Transverse colon (tissue), 4 donors: ENCODE data around the gene SZT2. TPM values are rescaled to one million over a fixed set of nuclear protein-coding genes. Genes with fewer than 3 reads are reported as not detected.
A peak's percentile ranks its signal among the peaks of the same experiment; 100 is the strongest.

Experiments used
- DNase-seq: peaks from one replicate; pipeline ENCODE4 v3.0.0-alpha.2; 2019
- H3K27ac ChIP-seq, 4 donors: fragments of 200-600 bp; sonication (generic); 2 replicates each; pipeline ENCODE4 v1.5.1; 2016 to 2018; ENCODE audit warnings: inconsistent platforms in 4 of 4
- H3K27me3 ChIP-seq: fragments of 200-600 bp; sonication (generic); 2 replicates; pipeline ENCODE4 v1.5.1; 2017; ENCODE audit warnings: inconsistent platforms
- H3K36me3 ChIP-seq, 4 donors: fragments of 200-600 bp; sonication (generic); 2 replicates each; pipeline ENCODE4 v1.5.1; 2017 to 2019; ENCODE audit warnings: inconsistent platforms in 4 of 4
- H3K4me1 ChIP-seq, 4 donors: fragments of 200-600 bp; sonication (generic); 2 replicates each; pipeline ENCODE4 v1.5.1; 2017 to 2020; ENCODE audit warnings: inconsistent platforms in 4 of 4
- H3K4me3 ChIP-seq, 4 donors: fragments of 200-600 bp; sonication (generic); 1 replicate in 1 of 4; 2 replicates in 3 of 4; pipeline versions ENCODE4 v1.5.1 to v1.6.1; 2017 to 2019; ENCODE audit warnings: inconsistent platforms in 4 of 4
- H3K9me3 ChIP-seq, 2 donors: fragments of 200-600 bp; sonication (generic); 2 replicates each; pipeline ENCODE4 v1.5.1; 2017 to 2019; ENCODE audit warnings: inconsistent platforms in 2 of 2
- EP300 ChIP-seq: sonication (generic); formaldehyde crosslinking; IDR thresholded peaks from one replicate; pipeline ENCODE4 v1.6.1; 2017; ENCODE audit warnings: antibody characterized with exemption, low read depth
- POLR2A ChIP-seq: fragments of 450-650 bp; IDR thresholded peaks from one replicate; pipeline ENCODE4 v1.6.1; 2016; ENCODE audit warnings: antibody characterized with exemption, mild to moderate bottlenecking, moderate library complexity
- POLR2AphosphoS5 ChIP-seq, 3 donors: sonication (generic); formaldehyde crosslinking; IDR thresholded peaks; one replicate each; pipeline ENCODE4 v1.6.1; 2016; ENCODE audit warnings: antibody characterized with exemption in 3 of 3
- WGBS, 2 donors: methylation state at CpG; one replicate each; pipeline ENCODE4 v1.1.5; 2018; ENCODE audit warnings: low coverage in 1 of 2; 5-methylcytosine and 5-hydroxymethylcytosine counted together
- in situ Hi-C, 4 donors: fragments of 200-750 bp; cut with MboI; loops; one replicate each; pipeline versions ENCODE4 v1.15.0 to v1.15.1; 2017; ENCODE audit warnings: low sequenced_read_pairs in 3 of 4, low pct_ligation_motif_present in 1 of 4, low pct_unique_long_range_greater_than_20kb in 1 of 4
- intact Hi-C: fragments of 100-400 bp; cut with DNase I; formaldehyde crosslinking; loops from one replicate; pipeline ENCODE4 v1.15.1; 2023; ENCODE audit warnings: low total_unique reads
- total RNA-seq, 4 donors: library from RNA; depleted of rRNA; stranded (reverse); fragments of >200 nt; gene quantifications; one replicate each; pipeline ENCODE4 v1.1.0, GENCODE V29; 2016
- TF ChIP-seq, protein P1 (sequence below), 5 experiments: fragments of 200-600 bp in 3 of 5; fragments of 450-650 bp in 2 of 5; sonication (generic) in 3 of 5; IDR thresholded peaks; 1 replicate in 2 of 5; 2 replicates in 3 of 5; pipeline ENCODE4 v1.5.1; 2016 to 2017; ENCODE audit warnings: antibody characterized with exemption in 5 of 5, inconsistent platforms in 3 of 5, mild to moderate bottlenecking in 2 of 5, moderate library complexity in 1 of 5

SZT2 gene
- total RNA-seq, 4 donors from 2014 or later = 43.1 to 106 (median 82.2) TPM

DNA sequence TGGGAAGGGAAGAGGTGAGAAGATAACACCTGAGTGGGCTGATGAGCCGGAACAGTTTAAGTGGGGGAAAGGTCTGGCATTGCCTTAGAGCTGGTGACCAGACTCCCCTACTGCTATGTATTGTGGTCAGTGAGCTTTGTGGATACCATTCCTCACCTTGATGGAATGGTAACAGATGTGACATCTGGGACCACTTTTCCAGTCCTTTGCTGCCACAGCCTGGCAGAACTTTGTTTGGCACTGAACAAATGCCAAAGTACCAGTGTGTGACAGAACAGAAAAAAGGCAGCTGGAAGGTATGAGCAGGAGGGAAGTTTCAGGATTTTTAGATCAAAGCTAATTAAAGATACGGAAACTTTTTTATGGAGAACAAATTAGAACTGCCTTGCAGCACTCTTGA is 6.2 kb upstream of the SZT2 start:
- no peaks in the 10 kb centered on the region for H3K9me3 ChIP-seq
- no peaks in the 10 kb centered on the region for H3K27me3 ChIP-seq
- H3K4me1 ChIP-seq = peaks cover 2 to 10% (median 9%) of the 10 kb centered on the region in 4 donors
- no peak overlapping the region for H3K27ac ChIP-seq
- H3K36me3 ChIP-seq = peaks cover 0 to 46% (median 16%) of the 10 kb centered on the region in 4 donors
- 80 to 91% methylated on average over 1 to 2 of the region's 2 CpGs for WGBS, 2 donors
- intact Hi-C loops = no loop called here
- no peak for DNase-seq
- H3K4me3 ChIP-seq = no peak overlapping the region
- TF ChIP-seq, protein P1, sequence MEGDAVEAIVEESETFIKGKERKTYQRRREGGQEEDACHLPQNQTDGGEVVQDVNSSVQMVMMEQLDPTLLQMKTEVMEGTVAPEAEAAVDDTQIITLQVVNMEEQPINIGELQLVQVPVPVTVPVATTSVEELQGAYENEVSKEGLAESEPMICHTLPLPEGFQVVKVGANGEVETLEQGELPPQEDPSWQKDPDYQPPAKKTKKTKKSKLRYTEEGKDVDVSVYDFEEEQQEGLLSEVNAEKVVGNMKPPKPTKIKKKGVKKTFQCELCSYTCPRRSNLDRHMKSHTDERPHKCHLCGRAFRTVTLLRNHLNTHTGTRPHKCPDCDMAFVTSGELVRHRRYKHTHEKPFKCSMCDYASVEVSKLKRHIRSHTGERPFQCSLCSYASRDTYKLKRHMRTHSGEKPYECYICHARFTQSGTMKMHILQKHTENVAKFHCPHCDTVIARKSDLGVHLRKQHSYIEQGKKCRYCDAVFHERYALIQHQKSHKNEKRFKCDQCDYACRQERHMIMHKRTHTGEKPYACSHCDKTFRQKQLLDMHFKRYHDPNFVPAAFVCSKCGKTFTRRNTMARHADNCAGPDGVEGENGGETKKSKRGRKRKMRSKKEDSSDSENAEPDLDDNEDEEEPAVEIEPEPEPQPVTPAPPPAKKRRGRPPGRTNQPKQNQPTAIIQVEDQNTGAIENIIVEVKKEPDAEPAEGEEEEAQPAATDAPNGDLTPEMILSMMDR (IDR thresholded peaks at IDR 0.05) = peak in 2 of 5 experiments; percentile 3 to 17
- TF ChIP-seq POLR2AphosphoS5 (IDR thresholded peaks at IDR 0.05) = no peak
- in situ Hi-C loops = no loop called here

DNA sequence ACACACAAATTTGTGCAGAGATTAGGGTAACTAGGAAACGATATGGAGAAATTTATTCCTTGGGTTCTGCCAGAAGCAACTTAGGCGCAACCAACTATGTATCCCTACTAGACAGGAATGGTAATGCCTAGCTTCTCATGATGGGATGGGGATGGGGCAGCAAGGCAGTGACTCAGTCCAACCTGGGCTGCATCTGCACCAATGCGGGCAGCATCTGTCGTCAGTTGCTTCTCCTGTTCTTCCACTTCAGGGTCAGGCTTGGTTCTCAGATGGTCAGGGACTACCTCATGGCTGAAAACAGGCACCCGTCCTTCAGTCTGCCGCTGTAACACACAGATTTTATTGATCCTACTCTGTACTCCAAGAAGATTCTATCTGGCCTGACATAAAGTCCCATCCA is 3.0 kb upstream of the SZT2 start:
- intact Hi-C loops (no loop called here), in situ Hi-C loops (no loop called here)
- 92% methylated on average over 6 of the region's 6 CpGs; no CpG with 5 or more reads in 1 of the 2 donors for WGBS, 2 donors
- peaks cover 0 to 46% (median 16%) of the 10 kb centered on the region in 4 donors for H3K36me3 ChIP-seq
- H3K27ac ChIP-seq = no peak overlapping the region
- H3K9me3 ChIP-seq = no peaks in the 10 kb centered on the region
- no peaks in the 10 kb centered on the region for H3K27me3 ChIP-seq
- peaks cover 14 to 28% (median 25%) of the 10 kb centered on the region in 4 donors for H3K4me1 ChIP-seq
- DNase-seq = no peak
- TF ChIP-seq EP300 (no peak), POLR2AphosphoS5 (IDR thresholded peaks at IDR 0.05) (no peak), POLR2A (no peak)
- TF ChIP-seq, protein P1 (IDR thresholded peaks at IDR 0.05) = no peak
- no peak overlapping the region for H3K4me3 ChIP-seq

DNA sequence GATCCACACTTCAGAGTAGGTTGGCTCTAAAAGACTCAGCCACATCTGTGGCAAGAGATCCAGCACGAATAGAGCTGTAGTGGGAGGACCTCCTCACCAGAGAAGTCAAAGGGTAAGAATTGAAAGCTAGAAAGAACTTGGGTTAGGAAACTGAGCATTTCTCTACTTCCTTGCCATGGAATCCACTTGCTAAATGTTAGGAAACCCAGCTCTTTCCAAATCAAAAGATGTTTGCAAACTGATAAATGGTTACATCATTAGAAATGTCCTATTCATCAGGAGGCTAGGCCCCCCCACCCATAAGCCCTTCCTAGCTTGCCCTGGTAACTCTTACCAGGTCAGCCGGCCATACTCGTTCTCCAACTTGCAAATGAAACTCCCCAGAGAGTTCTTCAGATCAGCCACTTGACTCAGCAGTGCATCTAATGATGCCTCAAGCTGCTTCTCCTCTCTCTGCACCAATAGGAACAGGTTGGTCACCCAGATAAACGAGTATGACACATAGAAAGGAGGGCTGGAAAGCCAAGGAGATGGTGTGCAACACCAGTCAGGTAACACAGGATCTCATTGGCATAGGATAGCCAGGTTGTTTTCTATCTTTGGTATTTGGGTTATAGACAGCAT is 1.6 kb upstream of the SZT2 start:
- no peak overlapping the region for H3K4me3 ChIP-seq
- WGBS, 2 donors = 71% methylated on average over 4 of the region's 4 CpGs; no CpG with 5 or more reads in 1 of the 2 donors

DNA sequence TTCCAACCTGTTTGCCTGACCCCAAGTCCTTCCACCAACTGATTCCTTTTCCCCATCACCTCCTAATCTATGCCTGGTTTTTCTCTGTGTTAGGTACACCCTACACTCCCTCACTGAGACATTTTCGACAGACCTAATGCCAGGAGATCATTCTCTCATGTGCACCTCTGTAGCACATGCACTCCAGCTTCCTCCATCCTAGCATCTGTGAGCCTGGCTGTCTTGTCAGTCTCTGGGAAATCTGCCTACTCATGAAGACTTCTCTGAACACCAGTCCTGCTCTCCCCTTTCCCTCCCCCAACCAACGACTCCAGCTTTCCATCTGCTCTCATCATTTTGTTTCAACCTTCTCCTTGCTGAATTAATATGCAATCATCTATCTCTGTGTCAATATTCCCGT is 1.1 kb upstream of the SZT2 start:
- peak overlapping the region in 3 of 4 donors; percentile 85 to 92 (median 90) for H3K27ac ChIP-seq
- intact Hi-C loops = no loop called here
- WGBS, 2 donors = 42 to 44% methylated on average over 3 of the region's 3 CpGs
- no peaks in the 10 kb centered on the region for H3K9me3 ChIP-seq
- no peak for DNase-seq
- H3K36me3 ChIP-seq = peaks cover 0 to 37% (median 16%) of the 10 kb centered on the region in 4 donors
- H3K27me3 ChIP-seq = no peaks in the 10 kb centered on the region
- TF ChIP-seq EP300 (no peak), POLR2A (no peak), POLR2AphosphoS5 (IDR thresholded peaks at IDR 0.05) (no peak)
- TF ChIP-seq, protein P1 (IDR thresholded peaks at IDR 0.05) = no peak
- peak overlapping the region; percentile 64 to 90 (median 79) for H3K4me3 ChIP-seq
- in situ Hi-C loops = no loop called here
- H3K4me1 ChIP-seq = peaks cover 14 to 32% (median 25%) of the 10 kb centered on the region in 4 donors

More for the DNA sequence above, 1.6 kb upstream of the SZT2 start:
- no peak overlapping the region for H3K27ac ChIP-seq
- no peaks in the 10 kb centered on the region for H3K27me3 ChIP-seq
- peaks cover 14 to 32% (median 25%) of the 10 kb centered on the region in 4 donors for H3K4me1 ChIP-seq
- peaks cover 0 to 42% (median 16%) of the 10 kb centered on the region in 4 donors for H3K36me3 ChIP-seq
- intact Hi-C loops = no loop called here
- in situ Hi-C loops = no loop called here
- TF ChIP-seq EP300 = no peak
- no peak for TF ChIP-seq POLR2AphosphoS5 (IDR thresholded peaks at IDR 0.05)
- no peak for TF ChIP-seq POLR2A
- TF ChIP-seq, protein P1 (IDR thresholded peaks at IDR 0.05) = no peak
- DNase-seq = no peak
- H3K9me3 ChIP-seq = no peaks in the 10 kb centered on the region
